ENCODE results near the gene PRKAG2. TPM values are rescaled to one million over a fixed set of nuclear protein-coding genes. Genes with fewer than 3 reads are reported as not detected.
A peak's percentile ranks its signal among the peaks of the same experiment; 100 is the strongest.

Gene PRKAG2
- total and polyA plus RNA-seq, 2 of the 8 experiments (the other 6 are each of a cell fraction or from before 2014, with no cell fraction given), result 7.5 to 18.1 TPM

- no peak overlapping the region for H2BK120ac ChIP-seq (replicated peaks; ENCODE audit: low read depth, low read length)
- no peak overlapping the region for H3K4ac ChIP-seq (replicated peaks; ENCODE audit: insufficient read length, low read depth, low read length)
- H4K20me1 ChIP-seq (replicated peaks in 1 of 2; ENCODE audit: control insufficient read depth in 1 of 2, insufficient read depth in 2 of 2, low read length in 2 of 2), result no peaks in the 10 kb centered on the region
- no peak overlapping the region for H3K9ac ChIP-seq (replicated peaks in 1 of 4; ENCODE audit: extremely low read depth in 1 of 4, low read depth in 3 of 4, low read length in 3 of 4)
- no peaks in the 10 kb centered on the region for H3K79me1 ChIP-seq (ENCODE audit: low read depth, low read length)
- H2BK15ac ChIP-seq (ENCODE audit: low read length), result no peak overlapping the region
- H3K4me1 ChIP-seq (replicated peaks in 1 of 4; ENCODE audit: control insufficient read depth in 3 of 4, insufficient read depth in 4 of 4, low read length in 3 of 4), result peaks cover 0 to 20% (median 14%) of the 10 kb centered on the region in 4 experiments; a peak in 6 of 7 replicates
- no peaks in the 10 kb centered on the region for H3K79me2 ChIP-seq (ENCODE audit: control insufficient read depth in 1 of 2, insufficient read depth in 2 of 2, low read length in 2 of 2)
- no peak overlapping the region for H2AK5ac ChIP-seq (ENCODE audit: low read depth, low read length)
- no peak overlapping the region for H4K5ac ChIP-seq (ENCODE audit: insufficient read length, low read depth, low read length)
- no peak overlapping the region for H3K4me3 ChIP-seq (ENCODE audit: extremely low read depth in 1 of 4, insufficient read depth in 2 of 4, low read depth in 3 of 4, low read length in 4 of 4)
- ChIA-PET CTCF (ENCODE audit: partially characterized antibody) (interaction anchor here (0.7 to 2.4 kb wide), 5 partner anchors 8 to 66 kb away, joined by 3 to 9 read pairs (median 3); no protein-coding TSS in a partner anchor), POLR2A (ENCODE audit: partially characterized antibody) (interaction anchor here (0.6 kb wide), 1 partner anchor 71 kb away, joined by 3 read pairs; no protein-coding TSS in a partner anchor)
- 88% methylated on average over 7 of the region's 9 CpGs; no CpG with 5 or more reads in 1 of the 2 experiments for WGBS, 2 experiments (ENCODE audit: extremely low coverage in 1 of 2, insufficient coverage in 1 of 2, insufficient read length in 1 of 2, insufficient replicate concordance in 2 of 2, low coverage in 1 of 2, low lambda C conversion rate in 2 of 2, missing lambda C conversion rate in 1 of 2)
- no peaks in the 10 kb centered on the region for H3K23me2 ChIP-seq (ENCODE audit: low read depth, low read length)
- no peak overlapping the region for H3K23ac ChIP-seq (ENCODE audit: insufficient read length)
- H2BK5ac ChIP-seq (ENCODE audit: low read depth, low read length), result 0 out of 2 replicates have a peak overlapping the region, but pooled peaks have one; percentile 35
- H4K91ac ChIP-seq (replicated peaks; ENCODE audit: insufficient read length, low read length), result no peak overlapping the region
- no peaks in the 10 kb centered on the region for H3K27me3 ChIP-seq (replicated peaks in 1 of 4; ENCODE audit: control insufficient read depth in 3 of 4, extremely low read depth in 1 of 4, insufficient read depth in 3 of 4, low read length in 3 of 4)
- no peak overlapping the region for H2BK12ac ChIP-seq (ENCODE audit: low read depth, low read length)
- no peak overlapping the region for H3K14ac ChIP-seq (ENCODE audit: insufficient read length)
- no peak overlapping the region; the same call in 1 of the 2 replicates for H2BK20ac ChIP-seq (ENCODE audit: low read length)
- no peak overlapping the region for H3K4me2 ChIP-seq (ENCODE audit: insufficient read depth in 1 of 2, low read depth in 2 of 2, low read length in 2 of 2)
- no peak overlapping the region for H4K8ac ChIP-seq (ENCODE audit: extremely low read depth, insufficient read depth, low read length)
- DNase-seq (ENCODE audit: low read depth in 1 of 2, low spot score in 2 of 2), result no peak
- H3K18ac ChIP-seq (ENCODE audit: extremely low read depth, low read length), result no peak overlapping the region
- H3K56ac ChIP-seq (replicated peaks; ENCODE audit: insufficient read length, low read depth, low read length), result no peak overlapping the region
- H3K36me3 ChIP-seq (ENCODE audit: control insufficient read depth in 2 of 4, insufficient read depth in 4 of 4, low read length in 3 of 4), result no peaks in the 10 kb centered on the region
- H3K27ac ChIP-seq (ENCODE audit: low read depth, low read length), result 0 out of 2 replicates have a peak overlapping the region, but pooled peaks have one; percentile 19
- H3K9me3 ChIP-seq (ENCODE audit: insufficient read depth in 2 of 2, low read depth in 1 of 2, low read length in 1 of 2), result no peaks in the 10 kb centered on the region
- no peak overlapping the region for H2AFZ ChIP-seq (ENCODE audit: low read length)
- no peak for FAIRE-seq
- TF ChIP-seq MAX (IDR thresholded peaks at IDR 0.05) (no peak), BRCA1 (IDR thresholded peaks at IDR 0.05; ENCODE audit: low read depth, low read length) (no peak), ASH2L (IDR thresholded peaks at IDR 0.05; ENCODE audit: low read length) (no peak), ZNF274 (IDR thresholded peaks at IDR 0.05; ENCODE audit: borderline replicate concordance, extremely low read depth, low read length) (no peak), SIRT6 (IDR thresholded peaks at IDR 0.05; ENCODE audit: low read length) (no peak), E2F6 (IDR thresholded peaks at IDR 0.05) (no peak), POLR2A (IDR thresholded peaks at IDR 0.05; ENCODE audit: control extremely low read depth in 1 of 2, low read depth in 2 of 2, low read length in 2 of 2) (no peak), USF2 (IDR thresholded peaks at IDR 0.05; ENCODE audit: low read length) (no peak), SP4 (IDR thresholded peaks at IDR 0.05; ENCODE audit: low read length) (no peak), ATF2 (IDR thresholded peaks at IDR 0.05; ENCODE audit: low read length) (no peak), HDAC6 (IDR thresholded peaks at IDR 0.05; ENCODE audit: low read depth, low read length) (no peak)
Observed at GRCh38 chr7:151692721-151693120, 184.2 kb downstream of the PRKAG2 start.

All from H1 (cell line).